DND-41 (cell line): ENCODE results near the gene RAP1B.
"Not testable (repeated sequence)": the region's sequence is repeated elsewhere in the genome, so short reads cannot be mapped to it uniquely, and the experiment has no call there.

Experiments
- ATAC-seq: fragments of 200-7000 bp; cut with Tn5 transposase; 3 replicates; pipeline ENCODE4 v1.9.1; 2021; ENCODE audit warnings: low read depth; ENCODE audit not compliant: insufficient read depth
- DNase-seq: peaks from one replicate; pipeline ENCODE4 v3.0.0-alpha.2; 2020
- H2AFZ ChIP-seq: 2 replicates; pipeline ENCODE4 v1.6.0; 2012; ENCODE audit warnings: low read depth, low read length
- H3K27ac ChIP-seq: 2 replicates; pipeline ENCODE4 v1.5.1; 2012; ENCODE audit warnings: low read length, inconsistent platforms
- H3K27me3 ChIP-seq: fragments of 200-600 bp; sonication (generic); 2 replicates; pipeline ENCODE4 v1.6.0; 2012; ENCODE audit warnings: low read length, mild to moderate bottlenecking, inconsistent platforms; ENCODE audit not compliant: insufficient read depth, poor library complexity
- H3K36me3 ChIP-seq: 2 replicates; pipeline ENCODE4 v1.5.1; 2012; ENCODE audit warnings: low read length, inconsistent platforms; ENCODE audit not compliant: insufficient read depth
- H3K4me1 ChIP-seq: 2 replicates; pipeline ENCODE4 v1.5.1; 2012; ENCODE audit warnings: mild to moderate bottlenecking, low read length; ENCODE audit not compliant: insufficient read depth
- H3K4me2 ChIP-seq: 2 replicates; pipeline ENCODE4 v1.6.0; 2012; ENCODE audit warnings: mild to moderate bottlenecking, moderate library complexity, low read length, inconsistent platforms; ENCODE audit not compliant: insufficient read depth
- H3K4me3 ChIP-seq, 2 experiments: fragments of 200-600 bp in 1 of 2; shearing (Covaris generic) in 1 of 2; 2 replicates each; pipeline ENCODE4 v1.5.1; 2012 to 2016; ENCODE audit warnings: inconsistent platforms in 2 of 2, low read length in 2 of 2, mild to moderate bottlenecking in 2 of 2, low read depth in 1 of 2, moderate library complexity in 1 of 2
- H3K79me2 ChIP-seq: 2 replicates; pipeline ENCODE4 v1.6.0; 2012; ENCODE audit warnings: low read length, inconsistent platforms; ENCODE audit not compliant: insufficient read depth
- H3K9ac ChIP-seq: 2 replicates; pipeline ENCODE4 v1.6.0; 2012; ENCODE audit warnings: low read depth, mild to moderate bottlenecking, inconsistent platforms, low read length, moderate library complexity
- H3K9me3 ChIP-seq: 2 replicates; pipeline ENCODE4 v1.5.1; 2012; ENCODE audit warnings: low read length, moderate library complexity, mild to moderate bottlenecking, inconsistent platforms; ENCODE audit not compliant: insufficient read depth, severe bottlenecking
- H4K20me1 ChIP-seq: 2 replicates; pipeline ENCODE4 v1.6.0; 2012; ENCODE audit warnings: low read length; ENCODE audit not compliant: insufficient read depth
- EZH2 ChIP-seq: IDR thresholded peaks from 3 replicates; pipeline ENCODE4 v1.6.1; 2012; ENCODE audit warnings: borderline replicate concordance, low read depth, mild to moderate bottlenecking, moderate library complexity, low read length, inconsistent platforms; ENCODE audit not compliant: severe bottlenecking
- TF ChIP-seq, protein P1 (sequence below): IDR thresholded peaks from 2 replicates; pipeline ENCODE4 v1.5.1; 2012; ENCODE audit warnings: borderline replicate concordance, low read length, moderate library complexity, mild to moderate bottlenecking; ENCODE audit not compliant: poor library complexity, severe bottlenecking; ENCODE audit errors: extremely low read depth

Gene RAP1B

DNA sequence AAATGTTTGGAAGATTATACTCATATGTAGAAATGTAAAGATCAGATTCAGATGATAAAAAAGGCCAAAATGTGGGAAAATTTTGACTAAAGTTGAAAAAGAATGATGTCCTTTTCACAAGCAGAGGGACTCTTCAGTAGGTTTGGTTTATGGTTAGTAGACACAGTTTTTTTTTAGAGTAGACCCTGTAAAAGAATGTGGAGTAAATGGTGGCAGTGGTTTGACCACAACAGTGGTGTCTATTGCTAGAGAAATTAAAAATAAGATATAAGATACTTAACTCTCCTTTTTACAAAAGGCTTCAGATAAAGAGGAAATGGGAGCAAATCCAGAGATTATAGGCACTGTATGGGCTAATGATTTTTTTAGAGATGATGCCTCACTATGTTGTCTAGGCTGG is 21.8 kb downstream of the RAP1B start:
- TF ChIP-seq EZH2 = no peak
- DNase-seq (no peak), ATAC-seq (no peak)
- Histone ChIP-seq H3K36me3 (peaks cover 9% of the 10 kb centered on the region; the same call in 1 of the 2 replicates), H3K9me3 (no peaks in the 10 kb centered on the region), H4K20me1 (peaks cover 67% of the 10 kb centered on the region), H3K79me2 (peaks cover 100% of the 10 kb centered on the region), H2AFZ (no peak overlapping the region), H3K27me3 (no peaks in the 10 kb centered on the region), H3K4me2 (no peak overlapping the region), H3K4me1 (no peaks in the 10 kb centered on the region), H3K4me3 (no peak overlapping the region), H3K27ac (no peak overlapping the region), H3K9ac (no peak overlapping the region)

DNA sequence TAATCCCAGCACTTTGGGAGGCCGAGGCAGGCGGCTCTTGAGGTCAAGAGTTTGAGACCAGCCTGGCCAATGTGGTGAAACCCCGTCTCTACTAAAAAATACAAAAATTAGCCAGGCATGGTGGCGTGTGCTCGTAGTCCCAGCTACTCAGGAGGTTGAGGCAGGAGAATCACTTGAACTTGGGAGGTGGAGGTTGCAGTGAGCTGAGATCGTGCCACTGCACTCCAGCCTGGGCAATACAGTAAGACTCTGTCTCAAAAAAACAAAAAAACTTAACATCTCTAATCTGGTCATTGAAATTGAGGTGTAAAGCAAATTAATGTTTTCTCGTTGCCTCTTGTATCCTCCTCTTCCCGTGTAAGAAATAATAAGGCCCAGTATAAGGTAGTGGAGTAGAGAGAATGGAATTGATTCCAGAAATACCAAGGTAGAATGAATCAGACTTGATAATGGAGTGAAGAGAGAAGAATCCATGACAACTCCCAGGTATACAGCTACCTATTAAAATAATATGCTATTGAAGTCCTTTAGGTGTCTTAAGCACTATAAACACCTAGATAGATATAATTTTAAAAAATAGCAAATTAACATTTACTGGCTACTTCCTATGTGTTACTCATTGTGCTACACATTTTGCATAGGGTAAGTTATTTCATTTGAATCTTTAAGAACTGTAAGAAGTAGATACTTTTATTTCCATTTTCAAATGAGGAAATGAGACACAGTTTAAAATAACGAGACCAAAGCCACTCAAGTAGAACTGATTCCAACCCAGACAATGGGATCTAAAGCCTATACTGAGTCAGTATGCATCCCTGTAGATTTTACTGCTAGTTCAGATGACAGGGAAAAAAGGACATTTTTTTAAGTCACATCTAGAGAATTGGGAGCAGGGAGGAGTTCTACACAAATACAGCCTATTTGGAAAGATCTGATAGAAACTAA is 23.2 kb downstream of the RAP1B start:
- no peak overlapping the region for H3K9ac ChIP-seq
- TF ChIP-seq, protein P1, sequence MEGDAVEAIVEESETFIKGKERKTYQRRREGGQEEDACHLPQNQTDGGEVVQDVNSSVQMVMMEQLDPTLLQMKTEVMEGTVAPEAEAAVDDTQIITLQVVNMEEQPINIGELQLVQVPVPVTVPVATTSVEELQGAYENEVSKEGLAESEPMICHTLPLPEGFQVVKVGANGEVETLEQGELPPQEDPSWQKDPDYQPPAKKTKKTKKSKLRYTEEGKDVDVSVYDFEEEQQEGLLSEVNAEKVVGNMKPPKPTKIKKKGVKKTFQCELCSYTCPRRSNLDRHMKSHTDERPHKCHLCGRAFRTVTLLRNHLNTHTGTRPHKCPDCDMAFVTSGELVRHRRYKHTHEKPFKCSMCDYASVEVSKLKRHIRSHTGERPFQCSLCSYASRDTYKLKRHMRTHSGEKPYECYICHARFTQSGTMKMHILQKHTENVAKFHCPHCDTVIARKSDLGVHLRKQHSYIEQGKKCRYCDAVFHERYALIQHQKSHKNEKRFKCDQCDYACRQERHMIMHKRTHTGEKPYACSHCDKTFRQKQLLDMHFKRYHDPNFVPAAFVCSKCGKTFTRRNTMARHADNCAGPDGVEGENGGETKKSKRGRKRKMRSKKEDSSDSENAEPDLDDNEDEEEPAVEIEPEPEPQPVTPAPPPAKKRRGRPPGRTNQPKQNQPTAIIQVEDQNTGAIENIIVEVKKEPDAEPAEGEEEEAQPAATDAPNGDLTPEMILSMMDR = no peak
- TF ChIP-seq EZH2 = no peak

DNA sequence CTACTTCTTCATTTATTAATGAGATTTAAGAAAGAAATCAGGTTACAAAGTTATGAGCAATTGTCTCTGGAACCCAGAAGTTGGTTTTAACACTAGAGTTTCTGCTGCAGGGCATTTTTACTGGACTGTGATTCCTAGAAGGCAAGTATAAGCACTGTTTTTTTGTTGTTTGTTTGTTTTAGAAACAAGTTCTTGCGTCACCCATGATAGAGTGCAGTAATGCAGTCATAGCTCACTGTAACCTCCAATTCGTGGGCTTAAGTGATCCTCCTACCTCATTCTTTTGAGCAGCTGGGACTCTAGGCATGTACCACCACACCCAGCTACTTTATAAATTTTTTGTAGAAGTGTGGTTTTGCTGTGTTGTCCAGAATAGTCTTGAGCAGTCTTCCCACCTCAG is 25.6 kb downstream of the RAP1B start:
- Histone ChIP-seq H3K4me2 (no peak overlapping the region), H3K27me3 (no peaks in the 10 kb centered on the region), H3K4me3 (no peak overlapping the region), H3K79me2 (peaks cover 99% of the 10 kb centered on the region), H2AFZ (no peak overlapping the region), H3K36me3 (peaks cover 2% of the 10 kb centered on the region), H3K4me1 (no peaks in the 10 kb centered on the region), H3K9ac (no peak overlapping the region), H4K20me1 (peaks cover 66% of the 10 kb centered on the region), H3K9me3 (no peaks in the 10 kb centered on the region), H3K27ac (no peak overlapping the region)
- DNase-seq (no peak), ATAC-seq (no peak)
- TF ChIP-seq, protein P1 = no peak
- TF ChIP-seq EZH2 = no peak

More for the DNA sequence above, 23.2 kb downstream of the RAP1B start:
- no peaks in the 10 kb centered on the region for H3K4me1 ChIP-seq
- no peak overlapping the region for H3K4me3 ChIP-seq
- peaks cover 69% of the 10 kb centered on the region for H4K20me1 ChIP-seq
- no peak overlapping the region for H3K4me2 ChIP-seq
- no peaks in the 10 kb centered on the region for H3K27me3 ChIP-seq
- ATAC-seq (no peak), DNase-seq (no peak)
- no peak overlapping the region for H3K27ac ChIP-seq
- H3K79me2 ChIP-seq = peaks cover 100% of the 10 kb centered on the region
- no peak overlapping the region for H2AFZ ChIP-seq
- H3K36me3 ChIP-seq = peaks cover 2% of the 10 kb centered on the region; the same call in 1 of the 2 replicates
- no peaks in the 10 kb centered on the region for H3K9me3 ChIP-seq

GRCh38 chr12:68637439-68637838 is 26.7 kb downstream of the RAP1B start:
- not testable (repeated sequence) for H3K4me1 ChIP-seq, H3K9me3 ChIP-seq, H3K4me2 ChIP-seq, H3K27ac ChIP-seq, ATAC-seq, H3K9ac ChIP-seq, DNase-seq, H2AFZ ChIP-seq, H3K4me3 ChIP-seq, H3K27me3 ChIP-seq, H3K36me3 ChIP-seq
- Histone ChIP-seq H3K79me2 (peaks cover 99% of the 10 kb centered on the region), H4K20me1 (peaks cover 68% of the 10 kb centered on the region)
